Motor neuron (in vitro differentiated cells): ENCODE measurements around the gene RSPRY1. TPM values are rescaled to one million over a fixed set of nuclear protein-coding genes. Genes with fewer than 3 reads are reported as not detected.
A peak's percentile ranks its signal among the peaks of the same experiment; 100 is the strongest.
"Not testable (repeated sequence)": the region's sequence is repeated elsewhere in the genome, so short reads cannot be mapped to it uniquely, and the experiment has no call there.

Experiments used
- ATAC-seq, 8 experiments: fragments of 200-7000 bp; cut with Tn5 transposase; replicated peaks in 6 of 8; 2 replicates each; pipeline ENCODE4 v1.8.0; 2021; ENCODE audit warnings: mild to moderate bottlenecking in 8 of 8, moderate library complexity in 8 of 8
- H3K27ac ChIP-seq, 2 donors: fragments of 250-450 bp; sonication (Bioruptor Pico); 2 replicates each; pipeline ENCODE4 v1.9.0; 2021; ENCODE audit warnings: antibody characterized with exemption in 2 of 2, mild to moderate bottlenecking in 2 of 2, moderate library complexity in 1 of 2
- H3K4me1 ChIP-seq, 2 donors: fragments of 250-450 bp; sonication (Bioruptor Pico); replicated peaks in 1 of 2; 2 replicates each; pipeline ENCODE4 v1.6.1; 2021; ENCODE audit warnings: antibody characterized with exemption in 2 of 2, mild to moderate bottlenecking in 2 of 2, moderate library complexity in 1 of 2
- H3K4me3 ChIP-seq, 5 donors: fragments of 250-450 bp; sonication (Bioruptor Pico); 2 replicates each; pipeline ENCODE4 v1.9.0; 2021; ENCODE audit warnings: antibody characterized with exemption in 5 of 5, mild to moderate bottlenecking in 5 of 5, moderate library complexity in 4 of 5
- whole genome bisulfite sequencing, 10 experiments: fragments of 450-650 bp; shearing (Covaris generic); methylation state at CpG; one replicate each; pipeline ENCODE4 v1.0.0; 2022; 5-methylcytosine and 5-hydroxymethylcytosine counted together
- in situ Hi-C, 9 experiments: fragments of 400-800 bp; cut with MboI; loops; one replicate each; pipeline ENCODE4 v1.15.0; 2021; ENCODE audit warnings: low sequenced_read_pairs in 9 of 9, low pct_unique_long_range_greater_than_20kb in 2 of 9; ENCODE audit not compliant: unreplicated experiment in 9 of 9
- total RNA-seq, 8 experiments: library from RNA; unstranded; fragments of 300-600 nt; gene quantifications; 2 replicates each; pipeline versions ENCODE4 v1.2.3 to v1.2.4, GENCODE V29; 2022

Gene RSPRY1
- total RNA-seq, 8 experiments from 2014 or later = 32.1 to 59.4 (median 42.2) TPM

DNA sequence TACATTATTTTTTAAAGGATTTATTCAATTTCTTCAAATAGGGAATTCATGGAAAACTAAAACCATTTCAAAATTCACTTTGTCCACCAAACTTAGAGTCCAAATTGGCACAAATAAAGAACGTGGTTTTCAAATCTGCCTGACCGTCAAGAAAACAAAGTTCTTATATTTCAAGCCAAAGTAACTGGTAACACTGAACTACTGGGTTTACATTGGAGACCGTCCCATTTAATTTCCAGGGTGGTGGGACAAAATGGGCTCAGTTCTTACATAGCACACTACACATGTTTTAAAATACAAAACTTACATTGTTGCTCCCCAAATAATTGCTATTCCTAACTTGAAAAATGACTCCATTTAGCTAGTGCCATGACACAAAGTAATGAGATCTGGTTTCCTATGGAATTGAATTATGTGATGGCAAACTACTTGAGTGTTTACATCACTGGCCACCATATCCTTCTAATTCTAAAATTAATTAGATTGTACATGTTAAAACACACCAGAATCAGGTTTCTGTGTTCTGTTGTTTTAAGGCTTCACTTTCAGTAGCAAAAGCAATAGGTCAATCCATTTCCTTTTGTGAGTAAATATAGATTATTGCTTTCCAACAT is 6.8 kb upstream of the RSPRY1 start:
- Histone ChIP-seq H3K4me1 (peaks cover 3 to 13% of the 10 kb centered on the region in 2 donors), H3K4me3 (no peak overlapping the region), H3K27ac (no peak overlapping the region)
- in situ Hi-C loops = loop anchor here in 1 of 9 experiments (10.0 kb wide), 1 partner anchor 95 kb away; no protein-coding TSS in a partner anchor
- 54 to 100% (median 74%) methylated on average over 1 to 3 of the region's 3 CpGs; no CpG with 5 or more reads in 1 of the 10 experiments for WGBS, 10 experiments
- ATAC-seq = peak in 1 of 8 experiments; percentile 62

DNA sequence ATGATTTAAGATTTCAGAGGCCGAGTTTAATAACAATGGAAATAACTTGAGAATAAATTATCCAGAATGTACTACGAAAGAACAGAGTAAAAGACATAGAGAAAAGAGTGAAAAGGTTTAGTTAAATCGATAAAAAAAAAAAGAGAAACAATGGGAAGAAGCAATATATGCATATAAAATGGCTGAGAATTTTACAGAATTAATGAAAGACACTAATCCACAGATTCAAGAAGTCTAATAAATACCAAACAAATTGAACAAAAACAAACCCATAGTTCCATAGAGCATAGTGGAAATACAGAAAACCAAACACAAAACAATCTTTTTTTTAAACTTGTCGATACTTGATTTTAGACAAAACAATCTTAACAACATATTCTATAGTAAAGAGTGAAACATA is 2.0 kb upstream of the RSPRY1 start:
- no peak overlapping the region for H3K27ac ChIP-seq
- 67 to 97% (median 88%) methylated on average over 3 to 4 of the region's 4 CpGs for WGBS, 10 experiments
- H3K4me1 ChIP-seq = peaks cover 13 to 18% of the 10 kb centered on the region in 2 donors
- in situ Hi-C loops = no loop called here
- ATAC-seq = no peak
- H3K4me3 ChIP-seq = peak overlapping the region in 2 of 5 donors; percentile 83 to 94

DNA sequence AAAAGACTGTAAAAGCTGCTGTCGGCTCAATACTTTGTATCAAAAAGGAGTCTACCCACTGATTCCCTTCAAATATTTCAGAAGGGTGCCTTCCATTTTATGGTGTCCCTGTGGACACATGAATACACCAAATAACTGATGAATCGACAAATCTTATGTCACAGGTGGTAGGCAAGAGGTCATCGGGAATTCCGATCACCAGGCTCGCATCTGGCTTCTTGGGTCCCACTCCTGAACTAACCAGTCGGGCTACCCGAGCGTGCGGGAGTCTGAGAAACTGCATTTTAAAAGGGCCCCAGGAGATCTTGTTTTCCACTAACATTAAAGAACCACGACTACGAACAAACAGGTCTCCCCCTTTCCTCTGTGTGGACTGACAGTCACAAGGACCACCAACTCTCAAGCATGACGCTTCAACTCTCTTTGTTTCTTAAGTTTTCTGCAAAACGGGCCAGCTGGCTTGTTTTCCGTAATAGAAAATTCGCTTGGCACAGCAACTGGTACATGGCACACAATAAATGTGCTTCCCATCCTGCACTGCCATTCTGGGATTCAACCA is 1.2 kb upstream of the RSPRY1 start:
- WGBS, 10 experiments = 0 to 22% (median 11%) methylated on average over 2 to 15 of the region's 15 CpGs; no CpG with 5 or more reads in 1 of the 10 experiments
- Histone ChIP-seq H3K4me3 (peak overlapping the region; percentile 61 to 94 (median 79)), H3K27ac (peak overlapping the region; percentile 85 to 87), H3K4me1 (peaks cover 13% of the 10 kb centered on the region in 2 donors)
- no peak for ATAC-seq
- in situ Hi-C loops = no loop called here

DNA sequence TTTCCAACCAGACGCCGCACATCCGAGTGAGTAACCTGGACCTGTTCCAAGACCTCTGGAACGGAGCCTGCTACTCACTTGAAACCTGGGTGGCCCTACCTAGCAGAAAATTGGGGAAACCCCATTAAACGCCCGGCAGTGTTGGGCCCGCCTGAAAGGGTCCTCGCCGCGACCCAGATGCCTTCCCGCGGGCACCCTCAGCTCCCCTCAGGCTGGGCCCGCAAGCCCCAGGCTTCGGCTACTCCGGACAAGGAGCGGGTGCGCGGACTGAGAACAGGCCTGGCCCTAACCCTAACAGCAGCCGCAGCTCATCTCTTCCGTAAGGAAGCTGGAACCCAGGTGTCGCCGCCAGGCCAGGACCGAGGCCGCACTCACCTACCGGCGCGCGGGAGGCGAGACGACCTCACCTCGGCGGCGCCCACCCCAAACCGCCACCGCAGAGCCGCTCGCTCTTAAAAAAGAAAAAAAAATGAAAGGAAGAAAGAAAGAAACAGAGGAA is 634 bp upstream of the RSPRY1 start:
- 0 to 3% (median 0%) methylated on average over 3 to 18 of the region's 37 CpGs; no CpG with 5 or more reads in 1 of the 10 experiments for WGBS, 10 experiments
- H3K4me3 ChIP-seq = peak overlapping the region; percentile 61 to 94 (median 79)
- peak; percentile 17 to 31 (median 22) for ATAC-seq
- H3K4me1 ChIP-seq = peaks cover 13% of the 10 kb centered on the region in 2 donors
- in situ Hi-C loops = no loop called here
- H3K27ac ChIP-seq = peak overlapping the region; percentile 85 to 87

DNA sequence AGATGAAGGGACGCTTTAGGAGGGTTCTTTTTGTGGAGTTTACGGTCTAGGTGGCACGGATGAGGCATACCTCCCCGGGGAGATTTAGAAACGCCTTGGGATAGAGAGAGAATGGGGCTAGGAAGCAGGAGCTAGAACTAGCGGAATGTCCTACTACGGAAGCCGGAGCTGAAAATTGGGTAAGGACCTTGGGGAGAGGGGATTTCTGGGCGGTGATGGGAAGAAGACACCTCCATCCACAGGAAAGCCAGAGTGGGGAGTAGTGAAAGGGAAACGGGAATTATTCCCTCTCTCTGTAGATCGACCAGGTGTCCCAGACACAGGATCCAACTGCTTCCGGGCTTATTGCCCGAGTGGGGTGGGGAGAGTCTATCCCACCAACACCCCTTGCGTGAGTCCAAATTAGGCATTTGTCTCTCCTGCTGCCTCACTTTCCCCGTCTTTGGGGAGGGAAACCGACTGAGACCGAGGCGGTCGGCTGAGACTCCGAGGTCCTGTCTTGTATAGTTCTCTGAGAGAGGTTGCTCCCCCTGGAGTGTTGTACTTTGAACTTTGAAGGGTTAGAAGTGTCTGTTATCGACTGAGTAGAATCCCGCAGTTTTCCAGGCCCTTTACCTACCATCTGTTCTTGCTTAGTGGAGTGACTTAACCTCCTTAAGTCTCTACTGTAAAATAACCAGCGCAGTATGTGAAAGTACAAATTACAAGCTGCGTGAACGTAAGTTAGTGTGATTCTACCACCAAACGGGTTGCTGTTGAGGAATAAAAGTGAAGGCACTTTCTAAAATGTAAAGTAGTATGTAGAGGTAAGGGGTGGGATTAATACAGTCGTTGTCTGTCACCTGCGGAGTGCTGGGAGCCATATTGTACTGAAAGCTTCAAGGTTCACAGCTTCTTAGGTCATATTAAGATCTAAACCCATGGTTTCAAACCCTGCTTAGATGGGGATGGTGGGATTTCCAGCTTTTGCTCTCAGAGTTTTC is 1.0 kb downstream of the RSPRY1 start:
- Histone ChIP-seq H3K4me1 (peaks cover 13 to 15% of the 10 kb centered on the region in 2 donors), H3K27ac (peak overlapping the region; percentile 94 to 96), H3K4me3 (peak overlapping the region; percentile 73 to 94 (median 82))
- in situ Hi-C loops = no loop called here
- peak in 3 of 8 experiments; percentile 1 to 3 (median 2) for ATAC-seq
- WGBS, 10 experiments = 0 to 8% (median 1%) methylated on average over 1 to 13 of the region's 28 CpGs

DNA sequence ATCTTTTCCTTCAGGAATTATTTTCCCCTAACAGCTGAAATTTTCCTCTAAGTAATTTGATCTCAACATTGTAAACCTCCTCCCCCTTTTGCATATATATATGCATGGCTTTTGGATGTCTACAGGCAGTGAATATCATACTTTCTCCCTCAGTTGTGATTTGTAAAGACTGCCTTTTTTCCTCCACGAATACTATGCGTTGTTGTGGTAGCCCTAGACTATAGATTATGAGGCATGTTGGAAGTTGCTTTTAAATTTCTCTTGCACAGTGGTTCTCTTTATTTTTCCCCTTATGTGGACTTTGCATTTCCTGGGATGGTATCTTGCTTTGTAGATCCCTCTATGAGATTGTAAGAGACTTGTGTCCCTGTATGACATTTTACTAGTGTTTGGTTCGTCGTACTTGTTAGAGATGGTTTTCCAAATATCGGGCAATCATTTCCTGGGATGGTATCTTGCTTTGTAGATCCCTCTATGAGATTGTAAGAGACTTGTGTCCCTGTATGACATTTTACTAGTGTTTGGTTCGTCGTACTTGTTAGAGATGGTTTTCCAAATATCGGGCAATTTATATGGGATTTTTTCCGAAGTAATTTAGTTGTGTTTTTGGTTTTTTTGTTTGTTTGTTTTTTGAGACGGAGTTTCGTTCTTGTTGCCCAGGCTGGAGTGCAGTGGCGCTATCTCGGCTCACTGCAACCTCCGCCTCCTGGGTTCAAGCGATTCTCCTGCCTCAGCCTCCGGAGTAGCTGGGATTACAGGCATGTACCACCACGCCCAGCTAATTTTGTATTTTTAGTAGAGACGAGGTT is 2.0 kb downstream of the RSPRY1 start:
- in situ Hi-C loops, H3K27ac ChIP-seq, ATAC-seq: not testable (repeated sequence)
- peaks cover 13 to 15% of the 10 kb centered on the region in 2 donors for H3K4me1 ChIP-seq
- 38 to 100% (median 75%) methylated on average over 1 to 12 of the region's 18 CpGs; no CpG with 5 or more reads in 2 of the 10 experiments for WGBS, 10 experiments
- H3K4me3 ChIP-seq = peak overlapping the region; percentile 73 to 94 (median 82)

DNA sequence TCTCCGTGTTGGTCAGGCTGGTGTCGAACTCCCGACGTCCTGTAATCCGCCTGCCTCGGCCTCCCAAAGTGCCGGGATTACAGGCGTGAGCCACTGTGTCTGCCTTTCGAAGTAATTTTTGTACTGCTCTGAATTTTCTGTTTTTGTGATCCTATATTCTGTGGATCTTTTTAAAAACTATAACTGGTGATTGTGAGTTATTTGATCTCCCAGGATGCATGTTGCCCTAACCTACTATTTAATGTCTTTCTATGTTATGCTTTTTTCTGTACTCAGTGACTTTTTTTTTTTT is 2.5 kb downstream of the RSPRY1 start:
- ATAC-seq = no peak
- peak overlapping the region in 1 of 5 donors; percentile 94 for H3K4me3 ChIP-seq
- peaks cover 13 to 15% of the 10 kb centered on the region in 2 donors for H3K4me1 ChIP-seq
- in situ Hi-C loops = no loop called here
- H3K27ac ChIP-seq = no peak overlapping the region
- 70 to 100% (median 100%) methylated on average over 2 to 7 of the region's 9 CpGs; no CpG with 5 or more reads in 3 of the 10 experiments for WGBS, 10 experiments

DNA sequence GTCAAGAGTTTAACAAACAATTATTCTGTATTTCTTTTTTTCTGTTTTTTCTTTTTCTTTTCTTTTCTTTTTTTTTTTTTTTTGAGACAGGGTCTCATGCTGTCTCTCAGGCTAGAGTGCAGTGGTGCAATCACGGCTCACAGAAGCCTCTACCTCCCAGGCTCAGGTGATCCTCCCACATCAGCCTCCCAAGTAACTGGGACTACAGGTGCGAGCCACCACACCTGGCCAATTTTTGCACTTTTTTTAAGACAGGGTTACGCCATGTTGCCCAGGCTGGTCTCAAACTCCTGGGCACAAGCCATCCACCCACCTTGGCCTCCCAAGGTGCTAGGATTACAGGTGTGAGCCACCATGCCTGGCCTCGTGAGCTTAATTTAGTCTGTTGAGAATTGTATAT is 3.4 kb downstream of the RSPRY1 start:
- ATAC-seq, H3K4me3 ChIP-seq, in situ Hi-C loops, H3K27ac ChIP-seq: not testable (repeated sequence)
- 92 to 100% (median 100%) methylated on average over 1 to 4 of the region's 4 CpGs; no CpG with 5 or more reads in 3 of the 10 experiments for WGBS, 10 experiments
- peaks cover 9 to 10% of the 10 kb centered on the region in 2 donors for H3K4me1 ChIP-seq

DNA sequence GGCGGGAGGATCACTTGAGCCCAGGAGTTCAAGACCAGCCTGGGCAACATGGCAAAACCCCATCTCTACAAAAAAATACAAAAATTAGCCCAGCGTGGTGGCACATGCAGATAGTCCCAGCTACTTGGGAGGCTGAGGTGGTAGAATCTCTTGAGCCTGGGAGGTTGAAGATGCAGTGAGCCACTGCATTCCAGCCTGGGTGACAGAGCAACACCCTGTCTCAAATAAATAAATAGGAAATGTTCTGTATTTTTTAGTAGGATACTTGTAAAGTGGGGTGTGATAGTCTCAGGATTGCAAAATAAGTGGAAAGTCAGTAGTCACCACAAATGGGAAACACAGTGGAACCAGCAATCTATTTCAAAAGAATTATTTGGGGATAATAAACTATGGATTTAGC is 4.0 kb downstream of the RSPRY1 start:
- peaks cover 7 to 8% of the 10 kb centered on the region in 2 donors for H3K4me1 ChIP-seq
- WGBS, 10 experiments = 67 to 100% (median 100%) methylated on average over 1 to 2 of the region's 2 CpGs; no CpG with 5 or more reads in 2 of the 10 experiments
- H3K4me3 ChIP-seq = no peak overlapping the region
- no peak for ATAC-seq
- H3K27ac ChIP-seq = no peak overlapping the region
- in situ Hi-C loops = no loop called here

DNA sequence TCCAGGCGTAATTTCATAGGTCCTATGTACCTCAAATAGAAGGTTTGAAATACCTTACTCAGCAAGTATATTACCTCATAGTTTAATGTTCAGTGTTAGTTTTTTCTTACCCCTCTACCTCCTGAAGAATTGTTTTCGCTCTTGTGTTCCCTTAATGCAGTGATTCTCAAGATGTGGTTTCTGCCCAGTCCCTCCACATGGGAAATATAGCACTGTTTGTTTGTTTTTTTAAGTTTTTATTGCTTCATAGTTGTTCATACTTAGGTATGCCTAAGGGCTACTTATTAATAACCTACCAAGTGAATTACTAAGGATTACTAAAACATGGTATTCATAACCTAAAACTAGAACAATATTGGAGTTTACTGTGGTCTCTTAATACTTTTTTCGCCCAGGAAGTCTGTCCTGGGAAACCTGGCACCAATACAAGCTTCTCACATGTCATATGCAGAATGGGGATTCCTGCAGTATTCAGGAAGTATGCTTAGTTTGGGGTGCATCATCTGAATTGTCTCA is 5.0 kb downstream of the RSPRY1 start:
- Histone ChIP-seq H3K27ac (no peak overlapping the region), H3K4me3 (no peak overlapping the region), H3K4me1 (peaks cover 7 to 8% of the 10 kb centered on the region in 2 donors)
- 17 to 100% (median 81%) methylated on average over 1 to 3 of the region's 3 CpGs; no CpG with 5 or more reads in 1 of the 10 experiments for WGBS, 10 experiments
- ATAC-seq = no peak
- in situ Hi-C loops = no loop called here

DNA sequence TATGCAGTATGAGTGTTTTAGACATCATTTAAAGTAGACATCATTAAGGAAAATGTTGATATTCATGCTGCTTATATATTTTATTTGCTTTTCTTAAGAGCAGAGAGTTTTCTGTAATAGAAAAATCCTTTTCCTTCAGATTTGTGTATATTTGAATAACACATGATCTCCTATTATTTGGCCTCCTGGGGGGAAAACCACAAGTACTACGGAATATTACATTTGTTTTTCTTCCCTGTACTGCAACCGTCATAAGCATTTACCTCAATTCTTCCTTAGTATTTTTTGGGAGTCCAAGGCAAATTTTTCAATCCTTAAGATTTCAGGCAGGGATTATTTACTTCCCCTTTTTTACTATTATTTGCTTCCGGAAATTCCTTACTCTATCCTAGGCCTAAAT is 6.0 kb downstream of the RSPRY1 start:
- no peak for ATAC-seq
- Histone ChIP-seq H3K27ac (no peak overlapping the region), H3K4me3 (no peak overlapping the region), H3K4me1 (peaks cover 7 to 8% of the 10 kb centered on the region in 2 donors)
- WGBS, 10 experiments = 43 to 100% (median 92%) methylated on average over 2 to 3 of the region's 3 CpGs
- in situ Hi-C loops = no loop called here
